ENCODE results near the gene CDH5. TPM values are rescaled to one million over a fixed set of nuclear protein-coding genes. Genes with fewer than 3 reads are reported as not detected.
"Not testable (repeated sequence)": the region's sequence is repeated elsewhere in the genome, so short reads cannot be mapped to it uniquely, and the experiment has no call there.

Gene CDH5, protein sequence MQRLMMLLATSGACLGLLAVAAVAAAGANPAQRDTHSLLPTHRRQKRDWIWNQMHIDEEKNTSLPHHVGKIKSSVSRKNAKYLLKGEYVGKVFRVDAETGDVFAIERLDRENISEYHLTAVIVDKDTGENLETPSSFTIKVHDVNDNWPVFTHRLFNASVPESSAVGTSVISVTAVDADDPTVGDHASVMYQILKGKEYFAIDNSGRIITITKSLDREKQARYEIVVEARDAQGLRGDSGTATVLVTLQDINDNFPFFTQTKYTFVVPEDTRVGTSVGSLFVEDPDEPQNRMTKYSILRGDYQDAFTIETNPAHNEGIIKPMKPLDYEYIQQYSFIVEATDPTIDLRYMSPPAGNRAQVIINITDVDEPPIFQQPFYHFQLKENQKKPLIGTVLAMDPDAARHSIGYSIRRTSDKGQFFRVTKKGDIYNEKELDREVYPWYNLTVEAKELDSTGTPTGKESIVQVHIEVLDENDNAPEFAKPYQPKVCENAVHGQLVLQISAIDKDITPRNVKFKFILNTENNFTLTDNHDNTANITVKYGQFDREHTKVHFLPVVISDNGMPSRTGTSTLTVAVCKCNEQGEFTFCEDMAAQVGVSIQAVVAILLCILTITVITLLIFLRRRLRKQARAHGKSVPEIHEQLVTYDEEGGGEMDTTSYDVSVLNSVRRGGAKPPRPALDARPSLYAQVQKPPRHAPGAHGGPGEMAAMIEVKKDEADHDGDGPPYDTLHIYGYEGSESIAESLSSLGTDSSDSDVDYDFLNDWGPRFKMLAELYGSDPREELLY
- 76.2 TPM for polyA plus RNA-seq (ENCODE audit: insufficient read length)

DNA sequence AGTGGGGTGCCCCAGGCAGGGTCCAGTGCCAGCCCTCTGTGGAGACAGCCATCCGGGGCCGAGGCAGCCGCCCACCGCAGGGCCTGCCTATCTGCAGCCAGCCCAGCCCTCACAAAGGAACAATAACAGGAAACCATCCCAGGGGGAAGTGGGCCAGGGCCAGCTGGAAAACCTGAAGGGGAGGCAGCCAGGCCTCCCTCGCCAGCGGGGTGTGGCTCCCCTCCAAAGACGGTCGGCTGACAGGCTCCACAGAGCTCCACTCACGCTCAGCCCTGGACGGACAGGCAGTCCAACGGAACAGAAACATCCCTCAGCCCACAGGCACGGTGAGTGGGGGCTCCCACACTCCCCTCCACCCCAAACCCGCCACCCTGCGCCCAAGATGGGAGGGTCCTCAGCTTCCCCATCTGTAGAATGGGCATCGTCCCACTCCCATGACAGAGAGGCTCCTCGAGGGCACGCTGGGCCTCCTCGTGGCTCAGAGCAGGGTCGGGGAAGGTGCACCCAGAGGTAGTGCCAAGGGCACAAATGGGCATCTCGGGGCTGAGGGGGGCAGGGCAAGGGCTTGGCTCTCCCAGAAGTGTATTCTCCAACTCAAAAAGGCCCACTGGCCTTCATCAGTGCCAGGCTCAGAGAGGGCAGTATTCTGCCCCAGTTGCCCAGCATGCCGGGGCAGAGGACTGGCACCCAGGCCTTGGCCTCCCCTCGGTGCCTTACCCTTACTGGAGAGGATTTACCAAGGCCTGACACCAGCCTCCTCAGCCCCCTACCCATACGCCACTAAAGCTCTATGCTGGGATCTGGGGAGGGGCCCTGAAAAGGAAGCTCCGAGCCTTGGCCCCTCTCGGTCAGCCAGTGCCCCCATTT is at the start of gene CDH5:
TSS of gene CDH5 (plus strand) at position 259 of the 867 bp plus-strand sequence. CDS start 12,647 bp downstream, outside the sequence.
- no peak for DNase-seq (ENCODE audit: low read depth)

DNA sequence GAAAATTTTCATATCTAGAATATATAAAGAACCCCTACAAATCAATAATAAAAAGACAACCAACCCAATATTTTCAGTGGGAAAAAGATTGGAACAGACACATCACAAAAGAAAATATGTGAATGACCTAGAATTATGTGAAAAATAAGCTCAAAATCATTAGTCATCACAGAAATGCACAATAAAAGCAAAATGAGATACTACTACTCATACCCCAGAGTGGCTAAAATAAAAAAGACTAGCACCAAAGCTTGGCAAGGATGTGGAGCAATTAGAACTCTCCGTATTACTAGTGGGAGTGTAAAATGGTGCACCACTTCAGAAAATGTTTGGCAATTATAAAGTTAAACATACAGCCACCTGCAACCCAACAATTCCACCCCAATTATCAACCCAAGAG is 48.0 kb upstream of the CDH5 start:
- DNase-seq (ENCODE audit: low read depth), result no peak

DNA sequence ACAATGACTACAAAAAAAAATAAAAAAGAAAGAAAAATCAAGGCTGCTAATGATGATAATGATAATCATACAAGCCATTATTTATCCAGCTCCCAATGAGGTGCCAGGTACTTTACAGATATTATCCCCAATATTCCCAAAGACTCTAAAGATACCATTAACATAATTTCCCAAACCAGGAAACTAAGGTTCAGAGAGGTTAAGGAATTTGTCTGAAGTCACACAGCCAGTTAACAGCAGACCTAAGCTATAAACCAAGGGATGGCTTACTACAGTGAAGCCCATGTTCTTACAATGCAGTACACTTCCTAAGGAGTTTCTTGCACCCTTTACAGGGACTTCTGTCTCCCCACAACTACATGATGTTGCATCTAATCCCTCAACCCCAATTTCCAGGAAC is 45.7 kb upstream of the CDH5 start:
- no peak for DNase-seq (ENCODE audit: low read depth)

DNA sequence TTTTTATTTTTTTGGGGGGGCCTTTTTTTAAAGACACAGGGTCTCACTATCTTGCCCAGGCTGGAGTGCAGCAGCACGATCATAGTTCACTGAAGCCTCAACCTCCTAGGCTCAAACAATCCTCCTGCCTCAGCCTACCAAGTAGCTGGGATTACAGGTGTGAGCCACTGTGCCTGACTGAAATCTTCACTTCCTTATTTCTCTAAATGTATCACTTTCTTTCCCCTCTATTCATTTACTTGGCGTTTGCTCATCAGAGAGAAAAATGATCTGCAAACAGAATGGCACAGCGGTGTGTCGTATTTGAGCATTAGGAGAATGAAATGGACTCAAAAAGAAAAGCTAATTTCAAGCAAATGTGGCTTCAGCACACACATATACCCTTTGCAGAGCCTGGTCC is 44.3 kb upstream of the CDH5 start:
- no peak for DNase-seq (ENCODE audit: low read depth)

DNA sequence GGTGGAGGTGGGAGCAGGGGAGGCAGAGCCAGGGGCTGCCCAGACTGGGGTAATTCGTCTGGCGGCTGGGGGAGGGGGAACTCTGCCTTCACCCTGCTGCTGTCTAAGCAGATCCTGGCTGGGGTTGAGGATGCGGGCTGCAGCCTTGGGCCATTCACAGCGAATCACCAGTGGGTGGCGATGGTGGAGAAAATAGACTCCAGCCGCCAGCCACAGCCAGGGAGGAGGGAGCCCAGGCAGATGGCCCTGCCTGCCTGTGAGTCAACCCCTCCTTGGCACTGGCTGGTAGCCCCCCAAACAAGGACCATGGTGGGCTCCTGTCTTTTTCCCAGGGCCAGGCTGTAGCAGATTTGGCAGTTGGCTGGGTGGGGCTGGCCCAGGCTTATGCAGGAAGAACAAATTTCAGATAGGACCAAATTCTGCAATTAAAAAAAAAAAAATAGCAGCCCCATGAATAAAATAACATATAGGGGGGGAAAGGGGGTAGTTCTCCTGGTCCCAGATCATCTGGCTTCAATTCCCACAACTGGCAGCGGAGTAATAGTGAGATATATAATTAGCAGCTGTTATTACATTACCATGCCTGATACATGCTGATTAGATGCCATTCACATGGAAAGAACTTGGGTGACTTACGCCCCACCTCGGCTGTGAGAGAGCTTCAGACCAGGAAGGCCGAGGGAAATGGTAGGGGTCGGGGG is 41.5 kb upstream of the CDH5 start:
- DNase-seq (ENCODE audit: low read depth), result no peak

DNA sequence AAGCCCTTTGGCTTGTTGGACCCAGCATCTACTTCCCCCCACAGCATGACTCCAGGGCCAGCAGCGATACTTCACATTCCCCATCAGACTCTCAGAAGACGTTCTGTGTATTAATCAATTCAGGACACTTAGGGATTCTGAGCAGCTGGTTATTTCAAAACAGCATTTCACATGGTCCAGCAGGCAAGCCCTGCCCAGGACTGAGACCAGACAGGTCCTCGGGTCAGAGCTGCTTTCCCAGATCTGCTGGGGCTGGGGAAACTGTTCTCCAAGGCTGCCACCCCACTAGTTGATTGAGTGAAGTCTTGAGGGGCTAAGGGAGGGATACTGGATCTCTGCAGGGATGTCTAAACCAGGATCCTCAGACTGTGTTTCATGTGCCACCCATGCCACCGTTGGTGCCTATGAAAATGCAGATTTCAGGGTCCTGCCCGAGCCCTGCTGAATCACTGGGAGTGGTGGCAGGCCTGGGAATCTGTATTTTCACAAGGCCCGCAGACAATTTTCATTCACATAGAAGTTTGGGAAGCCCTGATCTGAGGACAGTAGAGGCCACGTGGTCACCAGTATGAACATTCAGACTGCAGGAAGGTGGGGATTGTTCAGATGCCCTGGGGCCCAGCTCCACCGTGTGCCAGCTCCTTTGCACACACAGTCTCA is 40.6 kb upstream of the CDH5 start:
- DNase-seq (ENCODE audit: low read depth), result no peak

DNA sequence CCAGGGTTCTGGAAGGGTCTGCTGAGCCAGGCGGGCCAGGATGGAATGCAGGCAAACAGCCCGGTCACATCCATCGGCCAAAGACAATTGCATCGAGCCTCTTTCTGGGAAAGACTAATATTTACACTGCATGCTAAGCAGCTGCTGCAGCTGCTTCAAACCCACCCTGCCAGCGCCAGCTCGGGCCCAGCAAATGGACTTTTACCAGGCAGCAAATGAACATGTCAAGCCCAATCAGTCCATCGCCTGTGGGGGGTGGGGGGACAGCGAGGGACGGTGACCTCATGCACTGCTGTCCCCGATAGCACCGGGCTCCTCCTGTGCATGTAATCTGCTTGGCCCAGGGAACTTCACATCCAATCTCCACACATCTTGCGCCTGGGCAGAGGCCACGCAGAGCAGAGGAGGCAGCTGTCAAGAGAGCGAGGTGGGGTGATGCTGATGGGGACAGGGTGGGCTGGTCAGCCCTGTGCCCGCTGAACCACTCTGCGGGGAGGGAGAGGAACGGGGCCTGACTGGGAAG is 39.4 kb upstream of the CDH5 start:
- no peak for DNase-seq (ENCODE audit: low read depth)

DNA sequence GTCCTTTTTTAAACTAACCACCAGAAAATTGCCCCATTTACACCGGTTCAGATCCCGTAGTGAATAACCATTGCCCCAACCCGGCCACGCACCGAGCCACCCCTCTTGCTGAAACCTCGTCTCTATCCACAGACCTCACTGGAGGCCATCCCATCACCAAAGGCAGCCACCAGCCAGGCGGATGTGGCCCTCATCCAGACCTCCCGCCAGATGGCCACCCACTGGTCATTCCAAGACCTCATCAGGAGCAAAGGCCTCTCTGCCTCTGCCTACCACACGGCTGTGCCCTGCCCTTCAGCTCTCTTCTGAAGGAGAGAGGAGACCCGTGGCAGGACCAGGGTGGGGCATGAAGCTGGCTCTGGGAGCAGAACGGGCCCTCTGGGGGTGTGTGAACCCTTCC is 38.2 kb upstream of the CDH5 start:
- DNase-seq (ENCODE audit: low read depth), result no peak

DNA sequence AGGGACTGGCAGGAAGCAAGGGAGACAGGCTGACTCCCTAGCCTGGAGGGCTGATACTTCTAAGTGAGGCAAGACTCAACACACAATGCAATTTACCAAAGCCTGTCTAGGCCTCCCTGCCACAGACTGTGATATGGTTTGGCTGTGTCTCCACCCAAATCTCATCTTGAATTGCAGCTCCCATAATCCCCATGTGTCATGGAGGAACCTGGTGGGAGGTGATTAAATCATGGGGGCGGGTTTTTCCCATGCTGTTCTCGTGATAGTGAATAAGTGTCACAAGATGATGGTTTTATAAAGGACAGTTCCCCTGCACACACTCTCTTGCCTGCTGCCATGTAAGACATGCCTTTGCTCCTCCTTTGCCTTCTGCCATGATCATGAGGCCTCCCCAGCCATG is 35.0 kb upstream of the CDH5 start:
- DNase-seq (ENCODE audit: low read depth), result not testable (repeated sequence)

DNA sequence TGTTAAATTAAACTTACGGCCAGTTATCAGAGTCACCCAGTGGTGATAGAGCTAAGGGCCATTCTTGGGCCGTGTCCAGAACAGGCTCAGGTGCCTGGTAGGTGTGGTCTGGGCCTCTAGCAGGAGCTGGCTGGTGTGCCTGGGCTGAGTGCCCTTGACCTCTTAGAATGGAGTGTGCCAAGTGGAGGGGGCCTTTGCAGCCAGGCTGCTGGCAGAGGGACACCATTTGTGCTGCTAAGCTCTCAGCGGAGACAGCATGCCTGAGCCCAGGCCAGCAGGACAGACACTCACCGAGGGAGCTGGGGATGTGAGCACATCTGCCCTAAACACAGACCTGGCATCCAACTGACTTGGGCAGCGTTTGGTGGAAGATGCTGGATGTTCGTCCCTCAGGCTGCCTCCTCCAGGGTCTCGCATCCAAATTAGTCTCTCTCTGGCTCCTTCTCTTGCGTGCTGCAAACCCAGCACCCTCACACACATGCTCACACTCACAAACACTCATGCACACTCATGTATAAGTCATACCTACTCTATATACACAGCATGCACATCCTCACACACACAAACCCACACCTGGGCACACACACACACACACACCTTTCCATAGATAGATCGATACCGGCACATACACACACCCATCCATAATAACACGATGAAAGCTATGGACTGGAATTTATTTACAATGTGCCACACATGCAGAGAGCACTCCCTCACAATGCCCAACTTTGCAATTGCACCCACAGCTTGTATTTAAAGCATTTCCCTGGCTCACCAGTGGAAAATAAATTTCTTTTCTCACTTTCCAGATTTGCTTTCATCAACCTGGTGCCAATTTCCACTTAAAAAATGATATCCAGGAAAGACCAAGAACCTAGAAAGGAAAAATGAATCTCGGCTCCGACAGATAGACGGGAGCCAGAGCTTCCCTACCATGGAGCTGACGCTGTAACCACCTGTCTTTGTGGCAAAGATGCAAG is 33.6 kb upstream of the CDH5 start:
- DNase-seq (ENCODE audit: low read depth), result no peak

DNA sequence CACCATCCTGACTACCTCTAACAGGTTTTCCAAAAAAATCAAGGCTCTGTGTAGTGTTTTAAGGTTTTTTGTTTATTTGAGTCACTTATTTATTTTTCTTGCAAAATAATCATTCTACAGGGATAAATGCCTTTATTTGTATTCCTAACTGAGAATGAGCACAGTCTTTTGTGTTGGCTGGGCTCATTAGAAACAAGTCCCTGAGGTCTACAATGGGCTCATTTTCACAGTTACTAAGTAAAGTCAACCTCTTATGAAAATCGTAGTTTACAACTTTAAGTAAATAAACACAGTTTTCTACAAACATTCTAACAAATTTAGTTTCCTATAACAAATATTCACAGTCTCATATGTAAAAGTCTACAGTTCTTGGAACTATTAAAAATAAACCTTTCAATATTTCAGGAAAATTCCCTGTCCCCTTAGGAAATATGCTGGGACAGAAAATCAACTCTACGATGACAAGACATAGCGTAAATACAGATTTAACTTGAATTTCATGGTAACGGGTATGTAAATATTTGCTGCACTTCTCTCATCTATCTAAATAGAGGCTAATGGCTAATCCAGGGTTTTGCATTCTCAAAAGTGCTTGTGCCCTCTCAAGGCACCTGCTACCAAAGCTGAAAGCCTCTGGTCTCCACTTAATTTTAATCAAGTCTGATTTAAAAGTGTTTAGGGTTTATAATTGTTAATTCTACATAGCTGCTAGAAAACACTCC is 31.5 kb upstream of the CDH5 start:
- DNase-seq (ENCODE audit: low read depth), result no peak

DNA sequence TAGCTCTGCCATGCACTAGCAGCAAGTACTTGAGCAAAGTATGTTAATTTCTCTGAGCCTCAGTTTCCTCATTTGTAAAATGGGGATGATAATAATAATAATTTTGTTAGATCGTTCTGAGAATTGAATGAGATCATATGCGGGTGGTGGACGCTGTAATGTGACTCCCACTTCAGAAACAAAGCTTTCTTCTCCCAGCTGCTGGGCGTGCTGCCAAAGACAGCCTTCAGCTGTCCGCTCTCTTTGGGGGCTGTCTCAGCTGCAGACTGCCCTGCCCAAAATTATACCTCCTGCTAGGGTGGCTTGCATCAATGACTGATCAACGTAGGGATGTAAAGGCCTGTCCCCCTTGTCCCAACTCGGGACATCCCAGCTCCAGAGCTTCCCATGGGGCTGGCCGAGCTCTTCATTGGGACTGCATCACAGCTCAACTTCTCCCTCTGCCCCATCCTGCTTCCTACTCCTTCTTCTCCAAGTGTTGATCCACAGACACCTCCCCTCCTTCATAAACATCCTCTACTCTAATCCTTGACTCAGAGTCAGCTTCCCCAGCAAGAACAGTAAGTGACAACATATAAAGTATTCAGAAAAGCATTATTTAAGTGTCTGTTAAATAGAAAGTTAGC is 30.7 kb upstream of the CDH5 start:
- peak; percentile 67 for DNase-seq (ENCODE audit: low read depth)

DNA sequence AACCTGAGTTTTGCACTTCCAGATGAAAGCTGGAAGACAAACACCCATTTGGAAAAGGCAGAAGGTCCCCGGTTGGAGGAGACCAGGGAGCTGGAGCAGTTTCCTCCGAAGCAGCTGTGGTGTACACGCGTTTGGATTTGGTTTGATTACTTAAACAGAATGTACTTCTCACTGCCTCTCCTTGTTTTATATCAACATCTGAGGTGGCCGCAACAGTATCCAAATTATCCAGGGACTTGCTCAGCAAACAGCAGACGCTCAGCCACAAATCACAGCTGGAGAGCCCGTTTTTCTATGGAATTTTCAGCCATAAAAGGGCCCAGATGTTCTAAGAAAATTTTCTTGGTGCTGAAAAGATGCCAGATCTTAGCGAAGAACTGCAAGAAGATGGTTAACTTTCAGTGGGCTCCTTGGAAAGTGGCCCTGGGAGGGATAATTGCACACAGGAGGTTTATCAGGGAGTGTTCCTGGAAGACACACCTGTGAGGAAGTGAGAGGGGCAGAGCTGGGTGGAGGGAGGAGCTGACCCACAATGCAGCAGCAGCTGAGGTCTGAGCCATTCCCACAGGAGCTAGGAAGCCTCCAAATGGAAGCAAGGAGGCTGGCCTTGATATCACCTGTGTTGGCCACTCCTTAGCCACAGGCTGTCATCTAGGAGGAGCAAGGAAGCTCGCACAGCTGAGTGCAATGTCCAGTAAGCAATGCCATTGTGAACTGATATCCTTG is 28.9 kb upstream of the CDH5 start:
- DNase-seq (ENCODE audit: low read depth), result peak; percentile 46

DNA sequence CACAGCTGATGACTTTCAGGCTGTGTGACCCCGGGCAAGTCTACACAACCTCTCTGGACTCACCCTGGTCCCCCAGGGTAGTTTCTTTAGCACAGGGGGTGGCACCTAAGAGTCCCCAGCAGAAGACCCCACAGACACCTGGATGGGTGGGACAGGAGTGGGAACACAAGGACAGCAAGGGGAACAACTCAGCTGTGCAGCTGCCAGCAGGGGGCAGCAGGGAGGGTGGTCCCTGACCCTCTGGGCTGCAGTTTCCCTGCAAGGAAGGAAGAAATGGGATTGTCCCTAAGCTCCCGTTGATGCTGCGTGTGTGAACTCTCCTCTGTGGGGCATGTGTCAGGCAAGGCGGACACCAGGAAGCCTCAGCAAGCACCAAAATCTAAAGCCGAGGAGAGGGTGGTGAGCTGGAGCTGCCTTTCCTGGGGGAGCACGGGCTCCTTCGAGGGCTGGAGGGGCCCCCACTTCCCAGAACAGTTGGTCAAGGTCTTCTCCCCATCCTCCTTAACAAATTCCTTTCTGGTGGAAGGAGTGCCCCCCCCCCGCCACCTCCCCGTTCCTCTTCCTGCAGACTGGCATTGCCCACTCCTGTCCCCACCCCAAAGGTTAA is 24.1 kb upstream of the CDH5 start:
- no peak for DNase-seq (ENCODE audit: low read depth)

DNA sequence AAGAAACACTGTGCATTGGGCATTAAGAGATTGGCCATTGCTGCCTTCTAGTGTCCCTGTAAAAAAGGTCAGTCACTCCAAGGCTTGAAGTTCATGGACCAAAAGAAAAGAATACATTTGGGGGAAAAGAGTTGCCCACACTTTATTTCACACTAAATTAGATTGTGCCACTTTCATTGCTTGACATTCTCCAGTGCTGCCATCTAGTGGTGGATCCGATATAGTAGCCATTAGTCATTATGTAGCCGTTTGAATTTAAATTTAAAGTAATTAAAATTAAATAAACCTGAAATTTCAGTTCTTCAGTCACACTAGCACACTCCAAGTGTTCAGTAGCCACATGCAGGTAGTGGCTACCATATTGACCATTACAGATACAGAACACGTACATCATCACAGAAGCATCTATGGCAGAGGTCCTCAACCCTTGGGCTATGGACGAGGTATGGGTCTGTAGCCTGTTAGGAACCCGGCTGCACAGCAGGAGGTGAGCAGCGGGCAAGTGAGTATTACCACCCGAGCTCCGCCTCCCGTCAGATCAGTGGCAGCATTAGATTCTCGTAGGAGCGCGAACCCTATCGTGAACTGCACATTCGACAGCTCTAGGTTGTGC is 21.9 kb upstream of the CDH5 start:
- DNase-seq (ENCODE audit: low read depth), result no peak

DNA sequence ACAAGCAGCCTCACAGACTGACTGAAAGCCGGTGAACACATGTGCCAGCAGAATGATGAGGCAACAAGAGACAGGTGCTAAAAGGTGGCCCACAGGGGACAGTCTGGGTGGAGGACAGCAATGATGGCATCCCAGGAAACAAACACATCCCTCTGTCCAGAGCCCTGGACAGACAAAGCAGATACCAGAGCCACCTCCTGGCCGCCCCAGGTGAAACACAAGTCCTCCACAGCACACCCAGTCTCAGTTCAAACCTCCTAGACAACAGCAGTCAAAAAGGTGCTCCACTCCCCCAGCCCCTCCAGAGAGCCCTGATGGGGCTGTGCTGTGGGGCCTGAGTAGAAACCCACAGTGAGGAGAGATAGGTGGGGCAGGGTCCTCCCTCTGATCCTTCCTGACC is 20.3 kb upstream of the CDH5 start:
- no peak for DNase-seq (ENCODE audit: low read depth)

DNA sequence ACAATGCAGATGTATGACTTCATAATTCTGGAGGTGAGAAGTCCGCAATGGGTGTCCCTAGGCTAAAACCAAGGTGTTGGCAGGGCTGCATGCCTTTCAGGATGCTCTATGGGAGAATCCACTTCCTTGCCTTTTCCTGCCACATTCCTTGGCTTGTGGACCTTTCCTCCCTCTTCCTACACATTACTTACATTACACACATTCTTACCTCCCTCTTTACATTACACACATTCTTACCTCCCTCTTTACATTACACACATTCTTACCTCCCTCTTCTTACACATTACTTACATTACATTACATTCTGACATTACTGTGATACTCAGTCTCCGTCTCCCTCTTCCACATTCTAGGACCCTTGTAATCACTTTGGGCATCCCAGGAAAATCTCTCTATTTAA is 14.2 kb upstream of the CDH5 start:
- DNase-seq (ENCODE audit: low read depth), result no peak
